ENCODE measurements around the gene C9orf152. TPM values are rescaled to one million over a fixed set of nuclear protein-coding genes. Genes with fewer than 3 reads are reported as not detected.
A peak's percentile ranks its signal among the peaks of the same experiment; 100 is the strongest.

The C9orf152 gene
- polyA plus RNA-seq, 1 donor (not counting 4 experiments of a cell fraction or from before 2014, with no cell fraction given): not detected

DNA sequence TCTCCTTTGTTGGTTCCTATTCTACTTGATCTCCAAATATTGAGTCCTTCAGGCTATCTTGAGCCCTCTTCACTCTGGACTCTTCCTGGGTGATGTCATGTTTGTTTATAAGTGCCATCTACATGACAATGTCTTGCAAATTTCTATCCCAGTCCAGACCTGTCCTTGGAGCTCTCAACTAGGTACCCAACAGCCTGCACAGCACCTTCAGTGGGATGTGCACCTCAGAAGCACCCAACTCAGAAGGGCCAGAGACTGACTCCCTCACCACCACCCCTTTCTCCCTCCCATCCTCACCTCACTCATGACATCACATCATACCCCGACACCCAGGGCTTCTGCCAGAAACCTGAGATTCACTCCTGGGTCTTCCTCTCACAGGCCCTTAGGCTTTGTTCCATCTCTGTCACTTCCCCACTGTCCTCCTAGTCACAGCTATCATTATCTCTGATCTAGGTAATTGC lies 33.9 kb upstream of the C9orf152 start:
- FAIRE-seq (no peak), DNase-seq (ENCODE audit: low read depth, low spot score) (no peak)
- Histone ChIP-seq H3K4me2 (ENCODE audit: control insufficient read depth, extremely low read depth, insufficient read depth, low read depth, low read length) (peak overlapping the region; percentile 17), H3K4me1 (ENCODE audit: control insufficient read depth, extremely low read depth, insufficient read depth, low read length) (peaks cover 17% of the 10 kb centered on the region), H3K36me3 (ENCODE audit: control insufficient read depth in 2 of 2, extremely low read depth in 1 of 2, insufficient read depth in 2 of 2, low read length in 2 of 2) (peaks cover 12 to 26% of the 10 kb centered on the region in 2 experiments), H3K9ac (ENCODE audit: control insufficient read depth, extremely low read depth, insufficient read depth, low read length) (no peak overlapping the region), H3K4me3 (ENCODE audit: control insufficient read depth in 2 of 3, extremely low read depth in 1 of 3, insufficient read depth in 2 of 3, low read depth in 1 of 3, low read length in 3 of 3) (no peak overlapping the region), H3K27ac (ENCODE audit: control insufficient read depth, insufficient read depth, low read length) (peak overlapping the region; percentile 36), H3K27me3 (ENCODE audit: control insufficient read depth, extremely low read depth, insufficient read depth, low read length) (no peaks in the 10 kb centered on the region), H3K9me1 (ENCODE audit: control insufficient read depth, extremely low read depth, insufficient read depth, low read length) (no peaks in the 10 kb centered on the region), H2AFZ (ENCODE audit: control insufficient read depth, low read length) (no peak overlapping the region), H3K79me2 (ENCODE audit: control insufficient read depth, insufficient read depth, low read length) (peaks cover 9% of the 10 kb centered on the region), H4K20me1 (ENCODE audit: control insufficient read depth, extremely low read depth, insufficient read depth, low read length) (peaks cover 7% of the 10 kb centered on the region), H3K9me3 (ENCODE audit: control insufficient read depth, low read depth, low read length) (no peaks in the 10 kb centered on the region)
- no peak for TF ChIP-seq EZH2 (IDR thresholded peaks at IDR 0.05; ENCODE audit: low read length)
- TF ChIP-seq, protein P1, sequence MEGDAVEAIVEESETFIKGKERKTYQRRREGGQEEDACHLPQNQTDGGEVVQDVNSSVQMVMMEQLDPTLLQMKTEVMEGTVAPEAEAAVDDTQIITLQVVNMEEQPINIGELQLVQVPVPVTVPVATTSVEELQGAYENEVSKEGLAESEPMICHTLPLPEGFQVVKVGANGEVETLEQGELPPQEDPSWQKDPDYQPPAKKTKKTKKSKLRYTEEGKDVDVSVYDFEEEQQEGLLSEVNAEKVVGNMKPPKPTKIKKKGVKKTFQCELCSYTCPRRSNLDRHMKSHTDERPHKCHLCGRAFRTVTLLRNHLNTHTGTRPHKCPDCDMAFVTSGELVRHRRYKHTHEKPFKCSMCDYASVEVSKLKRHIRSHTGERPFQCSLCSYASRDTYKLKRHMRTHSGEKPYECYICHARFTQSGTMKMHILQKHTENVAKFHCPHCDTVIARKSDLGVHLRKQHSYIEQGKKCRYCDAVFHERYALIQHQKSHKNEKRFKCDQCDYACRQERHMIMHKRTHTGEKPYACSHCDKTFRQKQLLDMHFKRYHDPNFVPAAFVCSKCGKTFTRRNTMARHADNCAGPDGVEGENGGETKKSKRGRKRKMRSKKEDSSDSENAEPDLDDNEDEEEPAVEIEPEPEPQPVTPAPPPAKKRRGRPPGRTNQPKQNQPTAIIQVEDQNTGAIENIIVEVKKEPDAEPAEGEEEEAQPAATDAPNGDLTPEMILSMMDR (optimal IDR thresholded peaks at IDR 0.05 in 1 of 3, IDR thresholded peaks at IDR 0.05 in 1 of 3, conservative IDR thresholded peaks at IDR 0.05 in 1 of 3; ENCODE audit: extremely low read depth in 1 of 3, insufficient read depth in 2 of 3, low read length in 3 of 3): no peak
- dilution Hi-C loops (cut with MboI; ENCODE audit: extremely low pct_ligation_motif_present, low sequenced_read_pairs): no loop called here

- Histone ChIP-seq H2AFZ (ENCODE audit: control insufficient read depth, low read length) (no peak overlapping the region), H3K36me3 (ENCODE audit: control insufficient read depth in 2 of 2, extremely low read depth in 1 of 2, insufficient read depth in 2 of 2, low read length in 2 of 2) (peaks cover 8 to 21% of the 10 kb centered on the region in 2 experiments), H4K20me1 (ENCODE audit: control insufficient read depth, extremely low read depth, insufficient read depth, low read length) (peaks cover 3% of the 10 kb centered on the region), H3K9ac (ENCODE audit: control insufficient read depth, extremely low read depth, insufficient read depth, low read length) (no peak overlapping the region), H3K79me2 (ENCODE audit: control insufficient read depth, insufficient read depth, low read length) (peaks cover 3% of the 10 kb centered on the region), H3K27me3 (ENCODE audit: control insufficient read depth, extremely low read depth, insufficient read depth, low read length) (no peaks in the 10 kb centered on the region), H3K27ac (ENCODE audit: control insufficient read depth, insufficient read depth, low read length) (peak overlapping the region; percentile 36), H3K4me1 (ENCODE audit: control insufficient read depth, extremely low read depth, insufficient read depth, low read length) (peaks cover 17% of the 10 kb centered on the region), H3K9me1 (ENCODE audit: control insufficient read depth, extremely low read depth, insufficient read depth, low read length) (no peaks in the 10 kb centered on the region), H3K4me2 (ENCODE audit: control insufficient read depth, extremely low read depth, insufficient read depth, low read depth, low read length) (peak overlapping the region; percentile 17), H3K4me3 (ENCODE audit: control insufficient read depth in 2 of 3, extremely low read depth in 1 of 3, insufficient read depth in 2 of 3, low read depth in 1 of 3, low read length in 3 of 3) (no peak overlapping the region), H3K9me3 (ENCODE audit: control insufficient read depth, low read depth, low read length) (no peaks in the 10 kb centered on the region)
- DNase-seq (ENCODE audit: low read depth, low spot score): no peak
- dilution Hi-C loops (cut with MboI; ENCODE audit: extremely low pct_ligation_motif_present, low sequenced_read_pairs): no loop called here
- TF ChIP-seq EZH2 (IDR thresholded peaks at IDR 0.05; ENCODE audit: low read length): no peak
- TF ChIP-seq, protein P1 (optimal IDR thresholded peaks at IDR 0.05 in 1 of 3, IDR thresholded peaks at IDR 0.05 in 1 of 3, conservative IDR thresholded peaks at IDR 0.05 in 1 of 3; ENCODE audit: extremely low read depth in 1 of 3, insufficient read depth in 2 of 3, low read length in 3 of 3): no peak
- peak; percentile 23 for FAIRE-seq
Measured at GRCh38 chr9:110241260-110241857, 33.4 kb upstream of the C9orf152 start.

Data from keratinocyte (primary cell).